CD4-positive, alpha-beta memory T cell (primary cell): ENCODE measurements around the gene FHAD1. TPM values are rescaled to one million over a fixed set of nuclear protein-coding genes. Genes with fewer than 3 reads are reported as not detected.
A peak's percentile ranks its signal among the peaks of the same experiment; 100 is the strongest.

ENCODE experiments used
- CTCF ChIA-PET: fragments of 350-600 bp; sonication (Branson Sonifier 250); formaldehyde crosslinking; loops from one replicate; lab custom pipeline; 2021; ENCODE audit warnings: inconsistent platforms; ENCODE audit not compliant: partially characterized antibody; lab: Charles Lee
- POLR2A ChIA-PET: fragments of 350-600 bp; sonication (Branson Sonifier 250); formaldehyde crosslinking; loops from one replicate; lab custom pipeline; 2021; ENCODE audit not compliant: partially characterized antibody; lab: Charles Lee
- DNase-seq, 5 donors: peaks; one replicate each; pipeline versions ENCODE4 v3.0.0 to v3.0.0-alpha.2; 2020 to 2022; ENCODE audit warnings: mixed read lengths in 1 of 5
- H3K27ac ChIP-seq: one replicate; pipeline ENCODE4 v1.7.0; 2013; ENCODE audit warnings: low read depth, low read length
- H3K27me3 ChIP-seq: 2 replicates; pipeline ENCODE4 v1.7.0; 2013; ENCODE audit warnings: mild to moderate bottlenecking, low read length, moderate library complexity; ENCODE audit not compliant: insufficient read depth
- H3K36me3 ChIP-seq: 2 replicates; pipeline ENCODE4 v1.7.0; 2013; ENCODE audit warnings: mild to moderate bottlenecking, low read length, moderate library complexity; ENCODE audit not compliant: insufficient read depth
- H3K4me1 ChIP-seq: 2 replicates; pipeline ENCODE4 v1.7.0; 2013; ENCODE audit warnings: mild to moderate bottlenecking, low read length, moderate library complexity; ENCODE audit not compliant: insufficient read depth
- H3K4me3 ChIP-seq, 2 donors: one replicate each; pipeline ENCODE4 v1.7.0; 2013; ENCODE audit warnings: low read length in 2 of 2, mild to moderate bottlenecking in 1 of 2
- H3K9me3 ChIP-seq, 2 donors: one replicate each; pipeline ENCODE4 v1.7.0; 2013; ENCODE audit warnings: low read length in 2 of 2, control low read depth in 1 of 2; ENCODE audit not compliant: control insufficient read depth in 1 of 2
- H3K27ac Mint-ChIP-seq, 7 donors: one replicate each; pipeline ENCODE4 v1.8.0; 2020 to 2021; ENCODE audit warnings: mixed read lengths in 7 of 7, mild to moderate bottlenecking in 6 of 7, inconsistent platforms in 3 of 7, moderate library complexity in 3 of 7
- H3K27me3 Mint-ChIP-seq, 2 donors: one replicate each; pipeline ENCODE4 v1.8.0; 2020 to 2021; ENCODE audit warnings: mixed read lengths in 2 of 2
- H3K36me3 Mint-ChIP-seq, 2 donors: one replicate each; pipeline ENCODE4 v1.8.0; 2020 to 2021; ENCODE audit warnings: mixed read lengths in 2 of 2, inconsistent platforms in 1 of 2, mild to moderate bottlenecking in 1 of 2
- H3K4me1 Mint-ChIP-seq, 4 donors: one replicate each; pipeline ENCODE4 v1.8.0; 2020 to 2021; ENCODE audit warnings: mixed read lengths in 4 of 4, mild to moderate bottlenecking in 1 of 4
- H3K4me3 Mint-ChIP-seq, 8 donors: one replicate each; pipeline ENCODE4 v1.8.0; 2020 to 2021; ENCODE audit warnings: mixed read lengths in 8 of 8, mild to moderate bottlenecking in 7 of 8, moderate library complexity in 6 of 8, inconsistent platforms in 3 of 8
- H3K9me3 Mint-ChIP-seq, 8 donors: one replicate each; pipeline ENCODE4 v1.8.0; 2020 to 2021; ENCODE audit warnings: mixed read lengths in 8 of 8, mild to moderate bottlenecking in 5 of 8, inconsistent platforms in 3 of 8, moderate library complexity in 1 of 8
- intact Hi-C: fragments of 100-400 bp; cut with micrococcal nuclease; formaldehyde crosslinking; loops from one replicate; pipeline ENCODE4 v1.15.1; 2023
- polyA plus RNA-seq, 2 donors: library from polyadenylated mRNA; unstranded; fragments of 300-500 nt; fragmentation: Illumina TruSeq; gene quantifications; one replicate each; pipeline ENCODE4 v1.2.3, GENCODE V29; 2021
- total RNA-seq, 2 experiments: library from RNA; stranded (reverse); gene quantifications; one replicate each; pipeline ENCODE4 v1.2.3, GENCODE V29; 2021

Gene FHAD1
- total and polyA plus RNA-seq, 4 experiments from 2014 or later, result 0.03 TPM; not detected in 3

DNA sequence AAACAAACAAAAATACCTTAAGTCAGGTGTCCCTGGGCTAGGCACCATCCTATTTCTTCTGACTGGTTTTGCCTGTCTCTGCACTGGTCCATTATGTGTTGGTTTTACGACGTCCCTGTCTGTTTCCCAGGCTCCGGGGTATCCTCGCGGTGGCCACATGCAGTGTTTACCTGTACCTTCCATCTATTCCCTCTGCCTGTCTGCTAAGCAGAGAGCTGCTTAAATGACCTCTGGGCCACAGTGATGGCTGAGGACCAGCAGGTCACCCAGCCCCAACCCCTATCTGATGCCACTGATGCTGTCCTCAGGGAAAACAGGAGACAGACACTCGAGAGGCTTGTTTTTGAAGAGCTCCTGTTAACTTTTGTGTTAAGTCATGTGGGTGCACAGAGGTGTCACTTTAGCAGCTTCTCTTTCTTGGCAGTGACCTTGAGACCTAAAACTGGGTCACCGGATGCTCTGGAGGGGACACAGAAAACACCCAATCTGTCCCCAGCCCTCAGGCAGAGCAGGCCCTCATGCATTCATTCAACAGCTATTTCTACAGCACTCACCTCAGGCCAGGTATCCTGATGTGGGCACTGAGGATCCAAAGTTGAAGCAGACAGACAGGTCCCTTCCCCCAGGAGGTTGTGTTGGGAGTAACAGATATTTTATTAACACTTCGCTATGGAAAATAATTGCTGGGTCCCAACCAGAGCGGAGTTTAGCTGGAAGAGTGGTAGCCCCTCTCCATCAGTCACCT lies 158.3 kb downstream of the FHAD1 start:
- Mint-ChIP-seq H3K4me1 (peaks cover 1 to 32% (median 16%) of the 10 kb centered on the region in 4 donors), H3K27ac (peak overlapping the region in 6 of 7 donors; percentile 68 to 91 (median 85)), H3K27me3 (no peaks in the 10 kb centered on the region), H3K9me3 (peaks cover 0 to 2% (median 0%) of the 10 kb centered on the region in 8 donors), H3K4me3 (peak overlapping the region in 4 of 8 donors; percentile 21 to 70 (median 48)), H3K36me3 (peaks cover 0 to 1% of the 10 kb centered on the region in 2 donors)
- POLR2A ChIA-PET, result interaction anchor here (6.2 kb wide), 1 partner anchor 14 kb away, joined by 38 read pairs; no protein-coding TSS in a partner anchor
- no peak for DNase-seq
- H3K36me3 ChIP-seq, result no peaks in the 10 kb centered on the region
- CTCF ChIA-PET, result interaction anchor here (0.6 to 1.9 kb wide), 3 partner anchors 11 to 77 kb away, joined by 3 to 5 read pairs (median 3); no protein-coding TSS in a partner anchor
- no peaks in the 10 kb centered on the region for H3K9me3 ChIP-seq
- H3K27ac ChIP-seq, result no peak overlapping the region
- no peaks in the 10 kb centered on the region for H3K27me3 ChIP-seq
- intact Hi-C loops, result no loop called here
- H3K4me1 ChIP-seq, result peaks cover 7% of the 10 kb centered on the region
- H3K4me3 ChIP-seq, result no peak overlapping the region

DNA sequence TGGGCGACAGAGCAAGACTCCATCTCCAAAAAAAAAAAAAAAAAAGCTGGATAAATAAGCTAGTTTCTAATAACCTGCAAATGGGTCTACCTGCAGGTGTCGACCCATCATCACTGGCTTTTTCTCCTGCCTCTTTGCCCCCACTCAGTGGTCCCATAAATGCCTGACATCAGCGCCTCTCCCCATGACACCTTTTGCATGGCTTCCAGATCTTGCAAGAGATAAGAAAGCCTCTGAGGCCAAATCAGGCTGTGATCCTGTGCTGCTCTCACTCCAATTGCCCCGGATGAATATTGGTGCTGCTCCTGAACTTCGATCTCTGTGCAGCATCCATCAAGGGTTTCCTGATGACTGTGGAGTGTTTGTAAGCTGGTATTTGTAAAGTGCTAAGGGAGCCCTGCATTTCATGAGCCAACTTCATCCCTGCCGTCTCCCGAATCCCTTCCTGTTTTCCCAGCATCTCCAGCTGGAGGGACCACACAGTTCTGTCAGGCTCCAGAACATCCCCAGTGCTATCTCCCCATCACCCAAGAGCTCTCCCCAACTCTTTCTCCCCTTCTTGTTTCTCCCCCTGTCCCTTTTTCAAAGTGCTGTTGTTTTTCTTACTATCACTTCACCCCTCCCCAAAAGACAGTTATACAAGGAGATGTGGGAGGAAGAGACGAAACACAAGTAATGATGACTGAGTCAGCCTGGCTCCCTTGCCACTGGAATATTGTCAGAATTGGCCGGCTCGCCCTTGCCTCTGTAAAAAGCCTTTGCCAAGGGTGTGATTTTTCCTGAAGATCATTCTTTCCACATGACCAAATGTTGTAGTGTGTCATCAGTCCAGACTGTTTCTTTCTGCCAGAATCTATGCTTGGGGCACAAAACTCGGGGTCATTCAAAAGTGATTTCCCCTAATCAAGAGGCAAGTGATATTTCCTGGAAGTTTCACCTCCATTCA lies 159.9 kb downstream of the FHAD1 start:
- H3K9me3 Mint-ChIP-seq, result no peaks in the 10 kb centered on the region
- Histone ChIP-seq H3K4me3 (no peak overlapping the region), H3K27me3 (no peaks in the 10 kb centered on the region), H3K9me3 (no peaks in the 10 kb centered on the region), H3K27ac (no peak overlapping the region), H3K36me3 (no peaks in the 10 kb centered on the region), H3K4me1 (peaks cover 15% of the 10 kb centered on the region)
- H3K36me3 Mint-ChIP-seq, result peaks cover 0 to 8% of the 10 kb centered on the region in 2 donors
- H3K4me1 Mint-ChIP-seq, result peaks cover 7 to 46% (median 22%) of the 10 kb centered on the region in 4 donors
- CTCF ChIA-PET, result interaction anchor here (1.1 to 1.9 kb wide), 6 partner anchors 9 to 83 kb away, joined by 3 to 5 read pairs (median 3); no protein-coding TSS in a partner anchor
- H3K27ac Mint-ChIP-seq, result peak overlapping the region; percentile 53 to 98 (median 97)
- DNase-seq, result no peak
- H3K4me3 Mint-ChIP-seq, result peak overlapping the region in 3 of 8 donors; percentile 31 to 65 (median 57)
- POLR2A ChIA-PET, result interaction anchor here (6.2 kb wide), 1 partner anchor 12 kb away, joined by 38 read pairs; no protein-coding TSS in a partner anchor
- intact Hi-C loops, result no loop called here
- no peaks in the 10 kb centered on the region for H3K27me3 Mint-ChIP-seq

DNA sequence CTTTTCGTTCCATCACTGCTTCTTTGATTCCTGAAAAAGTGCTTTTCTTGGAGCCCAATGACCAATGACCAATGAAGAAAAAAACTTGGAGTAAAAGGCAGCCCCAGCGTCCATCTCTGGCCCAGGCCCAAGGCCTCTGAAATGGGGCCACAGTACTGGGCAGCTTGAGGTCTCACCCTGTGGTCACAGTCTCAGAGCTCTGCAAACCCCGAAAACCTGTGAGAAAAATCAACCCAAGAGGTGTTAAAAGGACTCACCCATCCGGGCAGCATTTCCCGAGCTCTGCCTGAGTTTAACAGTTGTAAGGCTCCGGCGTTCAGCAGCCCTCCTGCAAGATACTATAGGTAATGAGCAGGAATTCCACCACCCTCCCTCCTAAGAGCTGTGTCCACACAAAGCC lies 160.6 kb downstream of the FHAD1 start:
- intact Hi-C loops, result no loop called here
- Mint-ChIP-seq H3K27ac (peak overlapping the region; percentile 92 to 99 (median 98)), H3K36me3 (peaks cover 0 to 15% of the 10 kb centered on the region in 2 donors), H3K4me1 (peaks cover 14 to 53% (median 29%) of the 10 kb centered on the region in 4 donors), H3K4me3 (peak overlapping the region in 6 of 8 donors; percentile 21 to 71 (median 50)), H3K27me3 (no peaks in the 10 kb centered on the region), H3K9me3 (no peaks in the 10 kb centered on the region)
- no peaks in the 10 kb centered on the region for H3K36me3 ChIP-seq
- H3K27me3 ChIP-seq, result no peaks in the 10 kb centered on the region
- POLR2A ChIA-PET, result interaction anchor here (6.2 kb wide), 1 partner anchor 12 kb away, joined by 38 read pairs; no protein-coding TSS in a partner anchor
- CTCF ChIA-PET, result interaction anchor here (1.3 to 1.4 kb wide), 4 partner anchors 12 to 84 kb away, joined by 3 to 5 read pairs (median 3); no protein-coding TSS in a partner anchor
- H3K27ac ChIP-seq, result peak overlapping the region; percentile 6
- DNase-seq, result no peak
- no peaks in the 10 kb centered on the region for H3K9me3 ChIP-seq
- no peak overlapping the region for H3K4me3 ChIP-seq
- H3K4me1 ChIP-seq, result peaks cover 22% of the 10 kb centered on the region

DNA sequence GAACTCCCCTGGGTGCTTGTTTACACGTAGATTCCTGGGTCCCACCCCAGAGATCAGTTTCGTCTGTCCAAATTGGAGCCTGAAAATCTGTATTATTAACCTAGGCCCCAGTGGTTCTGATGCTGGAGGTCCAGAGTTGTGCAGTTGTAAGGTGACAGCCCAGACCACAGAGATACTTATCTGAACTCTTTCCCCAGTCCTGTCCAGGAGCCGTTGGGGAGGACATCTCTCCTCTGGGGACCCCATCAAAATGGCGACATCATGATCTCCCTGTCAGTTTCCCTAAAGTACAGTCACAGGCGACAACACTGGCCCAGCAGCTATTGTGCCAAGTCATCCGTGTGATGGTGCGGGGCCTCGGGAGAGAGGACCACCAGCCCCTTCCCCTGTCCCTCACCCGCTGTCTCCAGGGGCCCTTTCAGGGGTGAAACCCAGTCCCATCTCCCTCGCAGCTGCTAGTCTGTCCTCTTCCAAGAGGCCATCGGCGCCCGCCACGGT lies 161.9 kb downstream of the FHAD1 start:
- Histone ChIP-seq H3K27ac (peak overlapping the region; percentile 92), H3K9me3 (no peaks in the 10 kb centered on the region), H3K4me3 (peak overlapping the region in 1 of 2 donors; percentile 76), H3K4me1 (peaks cover 36% of the 10 kb centered on the region), H3K27me3 (no peaks in the 10 kb centered on the region), H3K36me3 (peaks cover 6% of the 10 kb centered on the region)
- intact Hi-C loops, result loop anchor here (1.0 kb wide), 1 partner anchor 8 kb away; no protein-coding TSS in a partner anchor
- H3K27ac Mint-ChIP-seq, result peak overlapping the region; percentile 97 to 99 (median 98)
- H3K4me1 Mint-ChIP-seq, result peaks cover 20 to 67% (median 40%) of the 10 kb centered on the region in 4 donors
- no peaks in the 10 kb centered on the region for H3K27me3 Mint-ChIP-seq
- DNase-seq, result no peak
- CTCF ChIA-PET, result interaction anchor here (0.9 to 1.4 kb wide), 2 partner anchors 10 to 23 kb away, joined by 3 to 4 read pairs; no protein-coding TSS in a partner anchor
- no peaks in the 10 kb centered on the region for H3K9me3 Mint-ChIP-seq
- POLR2A ChIA-PET, result interaction anchor here (1.2 to 6.2 kb wide), 3 partner anchors 10 to 69 kb away, joined by 3 to 38 read pairs (median 4); no protein-coding TSS in a partner anchor
- peaks cover 0 to 17% of the 10 kb centered on the region in 2 donors for H3K36me3 Mint-ChIP-seq
- peak overlapping the region; percentile 68 to 94 (median 82) for H3K4me3 Mint-ChIP-seq

DNA sequence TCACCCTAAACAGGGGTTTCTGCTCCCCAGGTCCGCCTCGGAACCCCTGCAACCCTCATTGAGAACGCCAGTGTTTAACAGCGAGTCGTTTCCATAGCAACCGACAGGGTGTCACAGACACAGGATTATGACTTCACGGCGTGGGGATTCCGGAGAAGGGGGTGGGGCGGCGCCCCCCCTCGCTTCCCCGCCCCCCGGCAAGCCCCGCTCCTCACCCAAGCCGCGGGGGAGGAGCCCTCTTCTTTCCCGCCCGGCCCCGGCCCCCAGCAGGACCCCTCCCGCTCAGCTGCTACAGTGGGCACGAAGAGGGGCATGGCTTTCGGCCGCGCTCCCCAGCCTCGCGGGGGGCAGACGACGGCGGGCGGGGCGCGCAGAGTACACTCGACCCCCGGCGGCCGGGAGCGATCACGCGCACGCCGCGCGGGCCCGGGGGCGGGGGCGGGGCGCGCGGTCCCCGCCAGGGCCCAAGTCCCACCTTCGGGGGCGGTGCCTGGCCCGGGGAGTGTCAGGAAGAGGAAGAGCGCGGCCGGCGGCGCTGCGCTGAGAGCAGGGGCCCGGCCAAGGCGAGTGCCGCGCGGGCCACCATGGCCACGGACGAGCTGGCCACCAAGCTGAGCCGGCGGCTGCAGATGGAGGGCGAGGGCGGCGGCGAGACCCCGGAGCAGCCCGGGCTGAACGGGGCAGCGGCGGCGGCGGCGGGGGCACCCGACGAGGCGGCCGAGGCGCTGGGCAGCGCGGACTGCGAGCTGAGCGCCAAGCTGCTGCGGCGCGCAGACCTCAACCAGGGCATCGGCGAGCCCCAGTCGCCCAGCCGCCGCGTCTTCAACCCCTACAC lies 162.6 kb downstream of the FHAD1 start, which contains the start of gene EFHD2:
Gene EFHD2, plus strand, starts transcription at position 501 of the 835 bp plus-strand sequence. Its CDS starts 84 bp downstream, at position 585.
- Mint-ChIP-seq H3K27me3 (no peaks in the 10 kb centered on the region), H3K36me3 (peaks cover 2 to 23% of the 10 kb centered on the region in 2 donors), H3K4me3 (peak within 1 kb of the TSS; percentile 90 to 95 (median 93)), H3K27ac (peak within 1 kb of the TSS; percentile 97 to 99 (median 98)), H3K9me3 (no peaks in the 10 kb centered on the region), H3K4me1 (peaks cover 26 to 74% (median 44%) of the 10 kb centered on the region in 4 donors)
- CTCF ChIA-PET, result interaction anchor here (1.0 kb wide), 1 partner anchor 22 kb away, joined by 4 read pairs; no protein-coding TSS in a partner anchor
- Histone ChIP-seq H3K36me3 (peaks cover 6% of the 10 kb centered on the region), H3K27me3 (no peaks in the 10 kb centered on the region), H3K27ac (peak within 1 kb of the TSS; percentile 92), H3K4me1 (peaks cover 43% of the 10 kb centered on the region), H3K4me3 (peak within 1 kb of the TSS; percentile 76 to 94), H3K9me3 (no peaks in the 10 kb centered on the region)
- peak; percentile 84 to 98 (median 86) for DNase-seq
- POLR2A ChIA-PET, result interaction anchor here (0.7 to 6.2 kb wide), 9 partner anchors 8 to 479 kb away, joined by 3 to 38 read pairs (median 4); no protein-coding TSS in a partner anchor
- intact Hi-C loops, result loop anchor here (1.0 to 2.0 kb wide), 2 partner anchors 8 to 115 kb away; partner anchors contain the start of gene CASP9
